Sigmoid colon (tissue), 7 donors: Measurements from ENCODE around the gene CYSRT1. TPM values are rescaled to one million over a fixed set of nuclear protein-coding genes. Genes with fewer than 3 reads are reported as not detected.
A peak's percentile ranks its signal among the peaks of the same experiment; 100 is the strongest.

ENCODE experiments used
- DNase-seq: peaks from one replicate; pipeline ENCODE4 v3.0.0-alpha.2; 2019
- H3K27ac ChIP-seq, 4 donors: fragments of 200-600 bp; sonication (generic); one replicate each; pipeline ENCODE4 v1.5.1; 2016 to 2019; ENCODE audit warnings: mild to moderate bottlenecking in 1 of 4
- H3K27me3 ChIP-seq, 3 donors: fragments of 200-600 bp; sonication (generic); one replicate each; pipeline ENCODE4 v1.5.1; 2019; ENCODE audit warnings: mild to moderate bottlenecking in 1 of 3
- H3K36me3 ChIP-seq, 4 donors: fragments of 200-600 bp; sonication (generic); one replicate each; pipeline ENCODE4 v1.5.1; 2016 to 2019
- H3K4me1 ChIP-seq, 4 donors: fragments of 200-600 bp; sonication (generic); one replicate each; pipeline ENCODE4 v1.5.1; 2017 to 2019
- H3K4me3 ChIP-seq, 4 donors: fragments of 200-600 bp; sonication (generic); one replicate each; pipeline ENCODE4 v1.5.1; 2017 to 2019; ENCODE audit warnings: mild to moderate bottlenecking in 2 of 4, moderate library complexity in 1 of 4
- H3K9me3 ChIP-seq, 4 donors: fragments of 200-600 bp in 3 of 4; sonication (generic) in 3 of 4; one replicate each; pipeline versions ENCODE4 v1.5.1 to v1.6.1; 2013 to 2019
- EP300 ChIP-seq, 4 donors: sonication (generic); formaldehyde crosslinking; IDR thresholded peaks; one replicate each; pipeline ENCODE4 v1.6.1; 2017; ENCODE audit warnings: antibody characterized with exemption in 4 of 4
- POLR2A ChIP-seq, 2 donors: fragments of 450-650 bp; IDR thresholded peaks; one replicate each; pipeline ENCODE4 v1.6.1; 2016; ENCODE audit warnings: antibody characterized with exemption in 2 of 2, mild to moderate bottlenecking in 2 of 2, moderate library complexity in 2 of 2
- POLR2AphosphoS5 ChIP-seq, 4 donors: sonication (generic); formaldehyde crosslinking; IDR thresholded peaks; one replicate each; pipeline ENCODE4 v1.6.1; 2017; ENCODE audit warnings: antibody characterized with exemption in 4 of 4
- WGBS, 2 donors: extraction: QIAGEN DNeasy Blood & Tissue Kit; methylation state at CpG; one replicate each; pipeline ENCODE4 v1.1.7; 2013; 5-methylcytosine and 5-hydroxymethylcytosine counted together
- intact Hi-C: fragments of 100-400 bp; cut with DNase I; formaldehyde crosslinking; loops from one replicate; pipeline ENCODE4 v1.15.1; 2023
- polyA plus RNA-seq, 3 donors: library from polyadenylated mRNA; stranded (reverse); fragments of 200-250 nt; gene quantifications; one replicate each; pipeline ENCODE4 v1.2.3, GENCODE V29; 2013
- total RNA-seq, 4 donors: library from RNA; depleted of rRNA; stranded (reverse); fragments of >200 nt; gene quantifications; one replicate each; pipeline ENCODE4 v1.1.0, GENCODE V29; 2016
- TF ChIP-seq, protein P1 (sequence below), 4 experiments: fragments of 450-650 bp in 3 of 4; fragments of 200-600 bp in 1 of 4; IDR thresholded peaks; one replicate each; pipeline ENCODE4 v1.5.1; 2016 to 2019; ENCODE audit warnings: antibody characterized with exemption in 4 of 4, mild to moderate bottlenecking in 3 of 4, moderate library complexity in 2 of 4
- donor health status: healthy with polysubstance abuse.
- donor health status: Bipolar disorder and iron deficiency.
- donor health status: healthy.

CYSRT1 gene
- total and polyA plus RNA-seq, 7 donors: 0.33 to 1.2 (median 0.54) TPM; not detected in 4

DNA sequence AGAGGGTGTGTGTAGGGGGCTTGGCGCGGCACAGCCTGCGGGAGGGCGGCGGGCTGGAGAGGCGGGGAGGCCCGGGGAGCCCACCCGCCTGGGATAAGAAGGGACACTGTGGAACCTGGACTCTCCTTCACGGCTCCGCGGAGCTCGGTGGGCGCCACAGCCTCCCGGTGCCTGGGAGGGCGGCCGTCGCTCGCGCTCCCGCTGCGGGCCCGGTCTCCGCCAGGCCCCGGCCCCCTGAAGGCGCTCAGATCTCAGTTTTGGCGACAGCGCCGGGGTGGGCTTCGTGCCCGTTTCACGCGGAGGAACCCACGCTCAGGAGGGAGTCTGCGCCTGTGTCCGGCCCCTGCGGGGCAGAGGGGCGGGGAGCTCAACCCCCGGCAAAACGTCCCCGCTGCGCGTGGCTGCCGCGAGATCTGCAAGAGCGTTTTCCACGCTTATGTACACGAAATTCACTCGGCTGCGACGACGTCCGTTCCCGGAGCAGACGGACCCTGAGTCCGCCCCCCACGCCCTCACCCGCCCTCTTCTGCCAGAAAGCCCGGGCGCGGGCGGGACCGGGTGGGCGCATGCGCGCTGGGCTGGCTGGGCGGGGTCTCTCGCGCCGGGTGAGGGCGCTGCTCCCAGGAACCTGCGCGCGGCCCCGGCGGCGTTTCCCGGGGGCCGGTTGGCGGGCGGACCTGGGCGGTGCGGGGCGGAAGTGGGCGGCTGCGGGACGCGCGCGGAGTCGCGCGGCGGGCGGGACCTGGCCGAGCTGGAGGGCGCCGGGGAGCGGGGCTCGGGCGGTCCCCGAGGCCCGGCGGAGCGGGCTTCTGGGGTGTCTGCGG is 29.9 kb downstream of the CYSRT1 start, which contains the start of gene NELFB:
TSS of gene NELFB (plus strand) at position 704 of the 824 bp plus-strand sequence.
- intact Hi-C loops: loop anchor here (2.0 to 5.0 kb wide), 2 partner anchors 14 to 48 kb away; partner anchors contain the start of genes NDOR1, TMEM203 and TUBB4B

GRCh38 chr9:137255448-137256114 is 30.6 kb downstream of the CYSRT1 start:
- peaks cover 0 to 31% (median 12%) of the 10 kb centered on the region in 4 donors for H3K36me3 ChIP-seq
- TF ChIP-seq EP300 (IDR thresholded peaks at IDR 0.05) (no peak), POLR2AphosphoS5 (IDR thresholded peaks at IDR 0.05) (no peak), POLR2A (IDR thresholded peaks at IDR 0.05) (no peak)
- TF ChIP-seq, protein P1, sequence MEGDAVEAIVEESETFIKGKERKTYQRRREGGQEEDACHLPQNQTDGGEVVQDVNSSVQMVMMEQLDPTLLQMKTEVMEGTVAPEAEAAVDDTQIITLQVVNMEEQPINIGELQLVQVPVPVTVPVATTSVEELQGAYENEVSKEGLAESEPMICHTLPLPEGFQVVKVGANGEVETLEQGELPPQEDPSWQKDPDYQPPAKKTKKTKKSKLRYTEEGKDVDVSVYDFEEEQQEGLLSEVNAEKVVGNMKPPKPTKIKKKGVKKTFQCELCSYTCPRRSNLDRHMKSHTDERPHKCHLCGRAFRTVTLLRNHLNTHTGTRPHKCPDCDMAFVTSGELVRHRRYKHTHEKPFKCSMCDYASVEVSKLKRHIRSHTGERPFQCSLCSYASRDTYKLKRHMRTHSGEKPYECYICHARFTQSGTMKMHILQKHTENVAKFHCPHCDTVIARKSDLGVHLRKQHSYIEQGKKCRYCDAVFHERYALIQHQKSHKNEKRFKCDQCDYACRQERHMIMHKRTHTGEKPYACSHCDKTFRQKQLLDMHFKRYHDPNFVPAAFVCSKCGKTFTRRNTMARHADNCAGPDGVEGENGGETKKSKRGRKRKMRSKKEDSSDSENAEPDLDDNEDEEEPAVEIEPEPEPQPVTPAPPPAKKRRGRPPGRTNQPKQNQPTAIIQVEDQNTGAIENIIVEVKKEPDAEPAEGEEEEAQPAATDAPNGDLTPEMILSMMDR (IDR thresholded peaks at IDR 0.05): no peak
- H3K4me3 ChIP-seq: peak overlapping the region; percentile 81 to 95 (median 84)
- intact Hi-C loops: loop anchor here (2.0 kb wide), 1 partner anchor 15 kb away; the partner anchor contains the start of gene TUBB4B
- peaks cover 0 to 27% (median 26%) of the 10 kb centered on the region in 4 donors for H3K4me1 ChIP-seq
- H3K27me3 ChIP-seq: peaks cover 0 to 10% (median 6%) of the 10 kb centered on the region in 3 donors
- WGBS, 2 donors: 1 to 3% methylated on average over 51 of the region's 51 CpGs
- DNase-seq: no peak
- no peaks in the 10 kb centered on the region for H3K9me3 ChIP-seq
- H3K27ac ChIP-seq: peak overlapping the region; percentile 83 to 88 (median 86)

More for the DNA sequence above, 29.9 kb downstream of the CYSRT1 start, which contains the start of gene NELFB:
- H3K4me1 ChIP-seq: peaks cover 0 to 27% (median 26%) of the 10 kb centered on the region in 4 donors
- TF ChIP-seq, protein P1 (IDR thresholded peaks at IDR 0.05): no peak
- TF ChIP-seq POLR2AphosphoS5 (IDR thresholded peaks at IDR 0.05) (peak; percentile 68 to 83 (median 77)), POLR2A (IDR thresholded peaks at IDR 0.05) (peak in 1 of 2 donors; percentile 48)
- 1 to 2% methylated on average over 105 of the region's 105 CpGs for WGBS, 2 donors
- peaks cover 0 to 31% (median 12%) of the 10 kb centered on the region in 4 donors for H3K36me3 ChIP-seq
- peaks cover 0 to 10% (median 6%) of the 10 kb centered on the region in 3 donors for H3K27me3 ChIP-seq
- H3K9me3 ChIP-seq: no peaks in the 10 kb centered on the region
- DNase-seq: peak; percentile 95
- H3K4me3 ChIP-seq: peak within 1 kb of the TSS; percentile 81 to 95 (median 84)
- peak within 1 kb of the TSS; percentile 83 to 88 (median 86) for H3K27ac ChIP-seq

GRCh38 chr9:137256362-137256761 is 31.4 kb downstream of the CYSRT1 start:
- Histone ChIP-seq H3K27me3 (peaks cover 0 to 6% (median 1%) of the 10 kb centered on the region in 3 donors), H3K4me3 (peak overlapping the region in 3 of 4 donors; percentile 81 to 87 (median 82)), H3K9me3 (no peaks in the 10 kb centered on the region), H3K27ac (no peak overlapping the region), H3K4me1 (peaks cover 0 to 27% (median 26%) of the 10 kb centered on the region in 4 donors), H3K36me3 (peaks cover 0 to 31% (median 12%) of the 10 kb centered on the region in 4 donors)
- intact Hi-C loops: no loop called here
- TF ChIP-seq, protein P1 (IDR thresholded peaks at IDR 0.05): no peak
- TF ChIP-seq EP300 (IDR thresholded peaks at IDR 0.05) (no peak), POLR2A (IDR thresholded peaks at IDR 0.05) (no peak), POLR2AphosphoS5 (IDR thresholded peaks at IDR 0.05) (no peak)
- 81 to 87% methylated on average over 15 of the region's 15 CpGs for WGBS, 2 donors
- no peak for DNase-seq

- DNase-seq: no peak
- Histone ChIP-seq H3K4me1 (peaks cover 0 to 27% (median 26%) of the 10 kb centered on the region in 4 donors), H3K27me3 (peaks cover 0 to under 1% (median 0%) of the 10 kb centered on the region in 3 donors), H3K9me3 (no peaks in the 10 kb centered on the region), H3K27ac (no peak overlapping the region), H3K4me3 (no peak overlapping the region), H3K36me3 (peaks cover 0 to 31% (median 12%) of the 10 kb centered on the region in 4 donors)
- intact Hi-C loops: no loop called here
- 89 to 94% methylated on average over 15 of the region's 15 CpGs for WGBS, 2 donors
- TF ChIP-seq, protein P1 (IDR thresholded peaks at IDR 0.05): no peak
- TF ChIP-seq POLR2A (IDR thresholded peaks at IDR 0.05): no peak
- no peak for TF ChIP-seq EP300 (IDR thresholded peaks at IDR 0.05)
- no peak for TF ChIP-seq POLR2AphosphoS5 (IDR thresholded peaks at IDR 0.05)
These were observed 31.9 kb downstream of the CYSRT1 start for GRCh38 chr9:137256856-137257255.
